PFSK-1 (cell line): ENCODE results near the gene TAF6.

ENCODE experiments used
- POLR2AphosphoS5 ChIP-seq: IDR thresholded peaks from 2 replicates; pipeline ENCODE4 v1.6.1; 2012; ENCODE audit warnings: low read depth, mild to moderate bottlenecking, control low read depth, low read length, moderate library complexity
- SIN3A ChIP-seq: IDR thresholded peaks from 2 replicates; pipeline ENCODE4 v1.6.1; 2012; ENCODE audit warnings: mild to moderate bottlenecking, low read length, moderate library complexity, borderline replicate concordance; ENCODE audit not compliant: insufficient read depth
- TAF1 ChIP-seq: IDR thresholded peaks from 2 replicates; pipeline ENCODE4 v1.6.1; 2012; ENCODE audit warnings: low read length, control low read depth, borderline replicate concordance; ENCODE audit not compliant: insufficient read depth
- TF ChIP-seq, protein P1 (sequence below), 2 experiments: IDR thresholded peaks; 2 replicates each; pipeline versions ENCODE4 v1.6.1 to v1.8.0; 2011 to 2012; ENCODE audit warnings: low read depth in 2 of 2, low read length in 2 of 2, control low read depth in 1 of 2, inconsistent platforms in 1 of 2, mild to moderate bottlenecking in 1 of 2, moderate library complexity in 1 of 2; ENCODE audit not compliant: insufficient read depth in 1 of 2

DNA sequence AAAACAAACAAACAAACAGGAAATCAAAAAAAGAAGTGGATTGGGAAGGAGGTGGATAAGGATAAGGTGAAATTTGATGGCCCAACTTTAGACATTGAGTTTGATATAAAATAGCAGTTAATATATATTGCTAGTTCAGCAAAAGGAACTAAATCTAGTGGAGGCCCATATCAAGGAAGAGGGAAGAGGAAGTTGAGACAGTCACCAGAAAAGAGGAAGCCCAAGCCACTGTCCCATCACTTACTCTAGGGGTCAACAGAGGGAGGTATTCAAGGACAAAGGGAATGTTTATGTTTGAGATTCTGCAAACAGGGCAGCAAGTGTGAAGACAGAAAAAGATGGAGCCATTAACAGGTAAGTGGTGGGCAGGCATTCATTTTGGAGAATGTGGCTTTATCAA lies 33.2 kb upstream of the TAF6 start:
- no peak for TF ChIP-seq POLR2AphosphoS5
- TF ChIP-seq TAF1: no peak
- TF ChIP-seq SIN3A: no peak
- TF ChIP-seq, protein P1, sequence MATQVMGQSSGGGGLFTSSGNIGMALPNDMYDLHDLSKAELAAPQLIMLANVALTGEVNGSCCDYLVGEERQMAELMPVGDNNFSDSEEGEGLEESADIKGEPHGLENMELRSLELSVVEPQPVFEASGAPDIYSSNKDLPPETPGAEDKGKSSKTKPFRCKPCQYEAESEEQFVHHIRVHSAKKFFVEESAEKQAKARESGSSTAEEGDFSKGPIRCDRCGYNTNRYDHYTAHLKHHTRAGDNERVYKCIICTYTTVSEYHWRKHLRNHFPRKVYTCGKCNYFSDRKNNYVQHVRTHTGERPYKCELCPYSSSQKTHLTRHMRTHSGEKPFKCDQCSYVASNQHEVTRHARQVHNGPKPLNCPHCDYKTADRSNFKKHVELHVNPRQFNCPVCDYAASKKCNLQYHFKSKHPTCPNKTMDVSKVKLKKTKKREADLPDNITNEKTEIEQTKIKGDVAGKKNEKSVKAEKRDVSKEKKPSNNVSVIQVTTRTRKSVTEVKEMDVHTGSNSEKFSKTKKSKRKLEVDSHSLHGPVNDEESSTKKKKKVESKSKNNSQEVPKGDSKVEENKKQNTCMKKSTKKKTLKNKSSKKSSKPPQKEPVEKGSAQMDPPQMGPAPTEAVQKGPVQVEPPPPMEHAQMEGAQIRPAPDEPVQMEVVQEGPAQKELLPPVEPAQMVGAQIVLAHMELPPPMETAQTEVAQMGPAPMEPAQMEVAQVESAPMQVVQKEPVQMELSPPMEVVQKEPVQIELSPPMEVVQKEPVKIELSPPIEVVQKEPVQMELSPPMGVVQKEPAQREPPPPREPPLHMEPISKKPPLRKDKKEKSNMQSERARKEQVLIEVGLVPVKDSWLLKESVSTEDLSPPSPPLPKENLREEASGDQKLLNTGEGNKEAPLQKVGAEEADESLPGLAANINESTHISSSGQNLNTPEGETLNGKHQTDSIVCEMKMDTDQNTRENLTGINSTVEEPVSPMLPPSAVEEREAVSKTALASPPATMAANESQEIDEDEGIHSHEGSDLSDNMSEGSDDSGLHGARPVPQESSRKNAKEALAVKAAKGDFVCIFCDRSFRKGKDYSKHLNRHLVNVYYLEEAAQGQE (IDR thresholded peaks at IDR 0.05; ENCODE audit: insufficient read depth in 1 of 2, low read depth in 2 of 2, low read length in 2 of 2): no peak
